ENCODE data around the gene SMYD2.

- TF ChIP-seq CTCF (IDR thresholded peaks at IDR 0.05) (no peak), POLR2A (IDR thresholded peaks at IDR 0.05) (no peak)
Observed at GRCh38 chr1:214318956-214319736, 38.2 kb downstream of the SMYD2 start.
